Islet of Langerhans (tissue), 1 donor: ENCODE measurements around the gene MAP7.
"Not testable (repeated sequence)": the region's sequence is repeated elsewhere in the genome, so short reads cannot be mapped to it uniquely, and the experiment has no call there.

ENCODE experiments used
- FAIRE-seq: peaks from one replicate; lab custom pipeline; 2011; peaks lifted over from hg19 to GRCh38; lab: Jason Lieb, UNC

The MAP7 gene

GRCh38 chr6:136333824-136334464, 216.3 kb downstream of the MAP7 start:
- no peak for FAIRE-seq

- FAIRE-seq: no peak
Measured at GRCh38 chr6:136331461-136331860, 218.8 kb downstream of the MAP7 start.

- FAIRE-seq: no peak
Measured at GRCh38 chr6:136330634-136331033, 219.6 kb downstream of the MAP7 start.

GRCh38 chr6:136326038-136326553, 224.1 kb downstream of the MAP7 start:
- FAIRE-seq: peak; percentile 96

GRCh38 chr6:136324686-136325380, 225.4 kb downstream of the MAP7 start:
- peak; percentile 81 for FAIRE-seq

GRCh38 chr6:136323431-136324112, 226.7 kb downstream of the MAP7 start:
- no peak for FAIRE-seq

- FAIRE-seq: no peak
Measured at GRCh38 chr6:136319732-136320131, 230.5 kb downstream of the MAP7 start.

- no peak for FAIRE-seq
Measured at GRCh38 chr6:136318676-136319075, 231.5 kb downstream of the MAP7 start.

- FAIRE-seq: no peak
Measured at GRCh38 chr6:136317971-136318370, 232.3 kb downstream of the MAP7 start.

GRCh38 chr6:136317021-136317694, 233.1 kb downstream of the MAP7 start:
- FAIRE-seq: peak; percentile 96

- no peak for FAIRE-seq
Measured at GRCh38 chr6:136315594-136315993, 234.6 kb downstream of the MAP7 start.

GRCh38 chr6:136312975-136313374, 237.2 kb downstream of the MAP7 start:
- no peak for FAIRE-seq

GRCh38 chr6:136309729-136310311, 240.4 kb downstream of the MAP7 start:
- no peak for FAIRE-seq

- no peak for FAIRE-seq
Measured at GRCh38 chr6:136309171-136309570, 241.1 kb downstream of the MAP7 start.

- not testable (repeated sequence) for FAIRE-seq
Measured at GRCh38 chr6:136308469-136308868, 241.8 kb downstream of the MAP7 start.

GRCh38 chr6:136307351-136307750, 242.9 kb downstream of the MAP7 start:
- no peak for FAIRE-seq

- no peak for FAIRE-seq
Measured at GRCh38 chr6:136306466-136306865, 243.8 kb downstream of the MAP7 start.

- no peak for FAIRE-seq
Measured at GRCh38 chr6:136304410-136304809, 245.8 kb downstream of the MAP7 start.

- no peak for FAIRE-seq
Measured at GRCh38 chr6:136303516-136303915, 246.7 kb downstream of the MAP7 start.

- no peak for FAIRE-seq
Measured at GRCh38 chr6:136294621-136295020, 255.6 kb downstream of the MAP7 start.
